ENCODE data around the gene UBE3A.

UBE3A gene

GRCh38 chr15:25474251-25474650, 35.4 kb upstream of the UBE3A start:
- Histone ChIP-seq H3K4me1 (ENCODE audit: insufficient read depth, low read length, severe bottlenecking) (no peaks in the 10 kb centered on the region), H3K79me2 (ENCODE audit: insufficient read depth, low read length) (no peaks in the 10 kb centered on the region), H3K9me2 (ENCODE audit: low read depth, low read length) (no peaks in the 10 kb centered on the region), H3K4me3 (ENCODE audit: low read depth, low read length, poor library complexity, severe bottlenecking) (no peak overlapping the region), H3F3A (ENCODE audit: insufficient read depth, low read length) (no peaks in the 10 kb centered on the region), H3K27me3 (ENCODE audit: insufficient read depth, low read length) (no peaks in the 10 kb centered on the region), H3K36me3 (ENCODE audit: insufficient read depth, low read length) (no peaks in the 10 kb centered on the region), H3K9me3 (ENCODE audit: low read length) (no peaks in the 10 kb centered on the region), H2AFZ (ENCODE audit: low read length) (no peak overlapping the region), H4K20me1 (ENCODE audit: insufficient read depth, low read length) (no peaks in the 10 kb centered on the region), H3K27ac (ENCODE audit: low read depth, low read length, poor library complexity, severe bottlenecking) (no peak overlapping the region), H3K9ac (ENCODE audit: low read length) (no peak overlapping the region), H3K4me2 (ENCODE audit: low read length) (no peak overlapping the region)
- no peak for TF ChIP-seq EZH2 (IDR thresholded peaks at IDR 0.05; ENCODE audit: borderline replicate concordance, low read length)
- TF ChIP-seq, protein P1, sequence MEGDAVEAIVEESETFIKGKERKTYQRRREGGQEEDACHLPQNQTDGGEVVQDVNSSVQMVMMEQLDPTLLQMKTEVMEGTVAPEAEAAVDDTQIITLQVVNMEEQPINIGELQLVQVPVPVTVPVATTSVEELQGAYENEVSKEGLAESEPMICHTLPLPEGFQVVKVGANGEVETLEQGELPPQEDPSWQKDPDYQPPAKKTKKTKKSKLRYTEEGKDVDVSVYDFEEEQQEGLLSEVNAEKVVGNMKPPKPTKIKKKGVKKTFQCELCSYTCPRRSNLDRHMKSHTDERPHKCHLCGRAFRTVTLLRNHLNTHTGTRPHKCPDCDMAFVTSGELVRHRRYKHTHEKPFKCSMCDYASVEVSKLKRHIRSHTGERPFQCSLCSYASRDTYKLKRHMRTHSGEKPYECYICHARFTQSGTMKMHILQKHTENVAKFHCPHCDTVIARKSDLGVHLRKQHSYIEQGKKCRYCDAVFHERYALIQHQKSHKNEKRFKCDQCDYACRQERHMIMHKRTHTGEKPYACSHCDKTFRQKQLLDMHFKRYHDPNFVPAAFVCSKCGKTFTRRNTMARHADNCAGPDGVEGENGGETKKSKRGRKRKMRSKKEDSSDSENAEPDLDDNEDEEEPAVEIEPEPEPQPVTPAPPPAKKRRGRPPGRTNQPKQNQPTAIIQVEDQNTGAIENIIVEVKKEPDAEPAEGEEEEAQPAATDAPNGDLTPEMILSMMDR (IDR thresholded peaks at IDR 0.05; ENCODE audit: low read length) = no peak

DNA sequence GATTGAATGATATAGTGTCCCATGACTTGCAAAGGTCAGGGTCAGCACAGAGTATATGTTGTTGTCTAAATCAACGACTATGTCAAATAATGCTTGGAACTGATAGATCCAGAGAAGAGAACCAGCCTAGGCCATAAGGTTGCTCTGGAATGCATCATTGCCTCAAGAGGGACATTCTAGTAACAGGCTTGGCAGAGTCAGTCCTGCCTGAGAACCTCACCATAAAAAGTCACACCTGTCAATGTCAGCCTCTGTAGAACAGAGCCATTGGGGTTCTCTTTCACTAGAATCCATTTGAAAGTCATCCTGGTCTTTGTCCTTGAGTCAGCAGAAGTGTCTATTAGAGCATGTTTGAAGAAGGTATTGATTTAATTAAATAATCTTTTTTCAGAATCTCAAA, 31.4 kb upstream of the UBE3A start:
- Histone ChIP-seq H3F3A (ENCODE audit: insufficient read depth, low read length) (no peaks in the 10 kb centered on the region), H3K79me2 (ENCODE audit: insufficient read depth, low read length) (no peaks in the 10 kb centered on the region), H3K4me1 (ENCODE audit: insufficient read depth, low read length, severe bottlenecking) (no peaks in the 10 kb centered on the region), H3K27ac (ENCODE audit: low read depth, low read length, poor library complexity, severe bottlenecking) (no peak overlapping the region), H3K27me3 (ENCODE audit: insufficient read depth, low read length) (no peaks in the 10 kb centered on the region), H3K4me2 (ENCODE audit: low read length) (no peak overlapping the region), H3K4me3 (ENCODE audit: low read depth, low read length, poor library complexity, severe bottlenecking) (no peak overlapping the region), H3K9me3 (ENCODE audit: low read length) (no peaks in the 10 kb centered on the region), H3K36me3 (ENCODE audit: insufficient read depth, low read length) (no peaks in the 10 kb centered on the region), H4K20me1 (ENCODE audit: insufficient read depth, low read length) (no peaks in the 10 kb centered on the region), H3K9ac (ENCODE audit: low read length) (no peak overlapping the region), H3K9me2 (ENCODE audit: low read depth, low read length) (no peaks in the 10 kb centered on the region), H2AFZ (ENCODE audit: low read length) (no peak overlapping the region)
- TF ChIP-seq, protein P1 (IDR thresholded peaks at IDR 0.05; ENCODE audit: low read length) = no peak
- TF ChIP-seq EZH2 (IDR thresholded peaks at IDR 0.05; ENCODE audit: borderline replicate concordance, low read length) = no peak

- no peak overlapping the region for H2AFZ ChIP-seq (ENCODE audit: low read length)
- no peak overlapping the region for H3K4me2 ChIP-seq (ENCODE audit: low read length)
- H3K27me3 ChIP-seq (ENCODE audit: insufficient read depth, low read length) = no peaks in the 10 kb centered on the region
Measured at GRCh38 chr15:25469377-25469776, 30.6 kb upstream of the UBE3A start.

More at GRCh38 chr15:25469377-25469776, 30.6 kb upstream of the UBE3A start:
- no peaks in the 10 kb centered on the region for H3K9me2 ChIP-seq (ENCODE audit: low read depth, low read length)
- no peak overlapping the region for H3K27ac ChIP-seq (ENCODE audit: low read depth, low read length, poor library complexity, severe bottlenecking)
- H3K36me3 ChIP-seq (ENCODE audit: insufficient read depth, low read length) = no peaks in the 10 kb centered on the region
- H3K9ac ChIP-seq (ENCODE audit: low read length) = no peak overlapping the region
- H3K79me2 ChIP-seq (ENCODE audit: insufficient read depth, low read length) = no peaks in the 10 kb centered on the region
- no peaks in the 10 kb centered on the region for H4K20me1 ChIP-seq (ENCODE audit: insufficient read depth, low read length)
- no peaks in the 10 kb centered on the region for H3K4me1 ChIP-seq (ENCODE audit: insufficient read depth, low read length, severe bottlenecking)
- no peaks in the 10 kb centered on the region for H3K9me3 ChIP-seq (ENCODE audit: low read length)
- no peak for TF ChIP-seq EZH2 (IDR thresholded peaks at IDR 0.05; ENCODE audit: borderline replicate concordance, low read length)
- TF ChIP-seq, protein P1 (IDR thresholded peaks at IDR 0.05; ENCODE audit: low read length) = no peak
- H3F3A ChIP-seq (ENCODE audit: insufficient read depth, low read length) = no peaks in the 10 kb centered on the region
- H3K4me3 ChIP-seq (ENCODE audit: low read depth, low read length, poor library complexity, severe bottlenecking) = no peak overlapping the region
